GM19351 (cell line): ENCODE data around the gene DPP7.
"Not testable (repeated sequence)": the region's sequence is repeated elsewhere in the genome, so short reads cannot be mapped to it uniquely, and the experiment has no call there.

Source experiments
- ATAC-seq: cut with Tn5 transposase; IDR thresholded peaks from one replicate; pipeline ENCODE4 v1.9.1; 2021; ENCODE audit warnings: mild to moderate bottlenecking, moderate library complexity; ENCODE audit not compliant: unreplicated experiment

DPP7 gene

GRCh38 chr9:137148242-137148641 lies 33.7 kb upstream of the DPP7 start:
- no peak for ATAC-seq

GRCh38 chr9:137147793-137148160 lies 33.2 kb upstream of the DPP7 start:
- no peak for ATAC-seq

GRCh38 chr9:137147091-137147792 lies 32.7 kb upstream of the DPP7 start:
- ATAC-seq: no peak

GRCh38 chr9:137146527-137146918 lies 32.0 kb upstream of the DPP7 start:
- no peak for ATAC-seq

- no peak for ATAC-seq
Observed at GRCh38 chr9:137145731-137146526, 31.4 kb upstream of the DPP7 start.

GRCh38 chr9:137143459-137143858 lies 28.9 kb upstream of the DPP7 start:
- ATAC-seq: no peak

GRCh38 chr9:137141976-137142936 lies 27.7 kb upstream of the DPP7 start:
- ATAC-seq: no peak

GRCh38 chr9:137141050-137141810 lies 26.7 kb upstream of the DPP7 start:
- no peak for ATAC-seq

GRCh38 chr9:137140151-137141012 lies 25.8 kb upstream of the DPP7 start:
- ATAC-seq: no peak

- no peak for ATAC-seq
Observed at GRCh38 chr9:137139468-137140150, 25.1 kb upstream of the DPP7 start.

- ATAC-seq: no peak
Observed at GRCh38 chr9:137138722-137139467, 24.4 kb upstream of the DPP7 start, which contains the start of gene GRIN1. TSS of gene GRIN1 (plus strand) at chr9:137139154. CDS start at chr9:137139487, 333 bp downstream.

GRCh38 chr9:137138058-137138721 lies 23.7 kb upstream of the DPP7 start:
- no peak for ATAC-seq

- ATAC-seq: no peak
Observed at GRCh38 chr9:137136881-137137607, 22.5 kb upstream of the DPP7 start.

- ATAC-seq: no peak
Observed at GRCh38 chr9:137136261-137136880, 21.8 kb upstream of the DPP7 start.

GRCh38 chr9:137135154-137135553 lies 20.6 kb upstream of the DPP7 start:
- ATAC-seq: not testable (repeated sequence)

- no peak for ATAC-seq
Observed at GRCh38 chr9:137134191-137134590, 19.7 kb upstream of the DPP7 start.
